ENCODE results near the gene BMP6.

DNA sequence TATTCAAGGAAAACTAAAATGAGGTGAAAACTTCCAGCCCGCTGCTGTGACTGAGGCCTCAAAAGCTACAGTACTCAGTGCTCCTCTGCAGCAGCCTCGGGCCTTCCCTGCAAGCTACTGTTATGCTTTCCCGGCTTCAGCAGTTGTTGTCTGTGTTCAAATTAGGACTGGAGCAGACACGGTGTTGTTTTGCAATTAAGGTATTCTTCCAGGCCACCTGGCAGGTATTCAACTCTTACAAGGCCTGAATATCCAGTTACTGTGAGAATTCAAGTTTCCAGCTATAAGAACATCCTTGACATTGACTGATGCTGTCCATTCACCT, 174.0 kb downstream of the BMP6 start:
- TF ChIP-seq POLR2A (IDR thresholded peaks at IDR 0.05): no peak
- TF ChIP-seq CTCF (IDR thresholded peaks at IDR 0.05): no peak

Measured in breast epithelium (tissue), 3 donors.